GM08714 (cell line): Measurements from ENCODE around the gene MAP1LC3A.

Experiments
- H3K4me3 ChIP-seq: fragments of 200-500 bp; sonication (Bioruptor generic); 2 replicates; pipeline ENCODE4 v1.5.1; 2014; ENCODE audit warnings: mild to moderate bottlenecking, low read length, inconsistent platforms
- ZNF274 ChIP-seq: IDR thresholded peaks from 2 replicates; pipeline ENCODE4 v1.6.1; 2012; ENCODE audit warnings: mild to moderate bottlenecking, low read depth, low read length

MAP1LC3A gene

DNA sequence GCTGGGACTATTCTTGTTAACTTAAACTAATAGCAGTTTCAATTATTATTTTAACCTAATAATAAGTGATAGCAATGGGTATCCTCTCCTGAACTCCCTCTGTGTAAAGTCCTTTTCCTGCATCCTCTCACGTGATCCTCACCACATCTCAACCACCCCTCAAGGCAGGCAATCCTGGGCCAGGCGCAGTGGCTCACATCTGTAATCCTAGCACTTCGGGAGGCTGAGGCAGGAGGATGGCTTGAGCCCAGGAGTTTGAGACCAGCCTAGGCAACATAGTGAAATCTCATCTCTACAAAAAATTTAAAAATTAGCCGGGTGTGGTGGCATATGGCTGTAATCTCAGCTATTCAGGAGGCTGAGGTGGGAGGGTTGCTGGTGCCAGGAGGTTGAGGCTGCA, 23.7 kb downstream of the MAP1LC3A start:
- H3K4me3 ChIP-seq = no peak overlapping the region
- TF ChIP-seq ZNF274 = no peak

DNA sequence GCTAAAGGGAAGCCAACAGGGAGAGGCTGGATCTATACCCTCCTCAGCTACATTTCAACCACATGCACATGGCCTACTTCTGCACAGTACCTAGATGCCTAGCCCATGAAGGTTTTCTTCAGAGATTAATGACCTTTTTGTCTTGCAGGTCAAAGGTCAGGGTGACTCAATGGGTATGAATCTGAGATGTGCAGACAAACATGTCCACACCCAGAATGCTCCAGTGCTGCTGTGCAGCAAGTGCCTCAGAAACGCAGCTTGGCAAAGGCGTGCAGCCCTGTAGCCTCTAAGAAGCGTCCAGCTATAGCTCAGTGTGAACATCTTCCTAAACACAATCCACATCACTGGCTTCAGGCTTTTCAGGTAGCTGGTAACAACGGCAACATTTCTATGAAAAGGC, 24.4 kb downstream of the MAP1LC3A start:
- no peak overlapping the region for H3K4me3 ChIP-seq
- TF ChIP-seq ZNF274 = no peak

DNA sequence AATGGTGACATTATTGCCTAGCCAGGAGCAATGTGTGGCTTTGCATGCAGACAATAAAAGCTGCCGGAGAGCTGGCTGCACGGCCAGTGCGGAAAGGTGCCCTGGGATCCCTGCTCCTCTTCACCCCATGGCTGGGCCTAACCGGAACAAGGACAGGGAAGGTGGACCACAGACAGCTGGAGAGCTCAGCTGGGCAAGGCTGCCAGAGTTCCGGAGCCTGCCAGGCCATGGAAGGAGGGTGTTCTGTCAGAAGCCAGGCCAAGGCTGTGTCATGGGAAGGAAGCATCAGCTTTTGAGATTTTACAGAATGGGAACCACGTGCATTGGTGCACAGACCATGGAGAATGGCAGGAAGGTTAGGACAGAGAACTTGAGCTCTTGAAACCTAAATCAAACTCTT, 25.0 kb downstream of the MAP1LC3A start:
- TF ChIP-seq ZNF274 = no peak
- no peak overlapping the region for H3K4me3 ChIP-seq

DNA sequence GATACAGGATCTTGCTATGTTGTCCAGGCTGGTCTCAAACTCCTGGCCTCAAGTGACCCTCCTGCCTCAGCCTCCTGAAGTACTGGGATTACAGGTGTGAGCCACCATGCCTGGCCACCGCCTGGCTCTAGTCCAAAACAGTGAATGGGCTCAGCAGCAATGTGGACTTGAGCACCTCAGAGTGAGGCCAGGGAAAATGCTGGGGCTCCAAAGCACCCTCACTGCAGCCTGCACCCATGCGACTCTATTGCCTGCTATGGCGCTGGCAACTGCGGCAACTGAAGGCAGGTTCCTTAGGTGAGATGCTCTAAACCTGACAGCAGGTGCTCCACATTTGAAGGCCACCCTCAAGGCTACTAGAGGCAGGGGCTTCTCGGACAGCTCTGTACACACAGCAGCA, 26.5 kb downstream of the MAP1LC3A start:
- no peak for TF ChIP-seq ZNF274
- H3K4me3 ChIP-seq = no peak overlapping the region

DNA sequence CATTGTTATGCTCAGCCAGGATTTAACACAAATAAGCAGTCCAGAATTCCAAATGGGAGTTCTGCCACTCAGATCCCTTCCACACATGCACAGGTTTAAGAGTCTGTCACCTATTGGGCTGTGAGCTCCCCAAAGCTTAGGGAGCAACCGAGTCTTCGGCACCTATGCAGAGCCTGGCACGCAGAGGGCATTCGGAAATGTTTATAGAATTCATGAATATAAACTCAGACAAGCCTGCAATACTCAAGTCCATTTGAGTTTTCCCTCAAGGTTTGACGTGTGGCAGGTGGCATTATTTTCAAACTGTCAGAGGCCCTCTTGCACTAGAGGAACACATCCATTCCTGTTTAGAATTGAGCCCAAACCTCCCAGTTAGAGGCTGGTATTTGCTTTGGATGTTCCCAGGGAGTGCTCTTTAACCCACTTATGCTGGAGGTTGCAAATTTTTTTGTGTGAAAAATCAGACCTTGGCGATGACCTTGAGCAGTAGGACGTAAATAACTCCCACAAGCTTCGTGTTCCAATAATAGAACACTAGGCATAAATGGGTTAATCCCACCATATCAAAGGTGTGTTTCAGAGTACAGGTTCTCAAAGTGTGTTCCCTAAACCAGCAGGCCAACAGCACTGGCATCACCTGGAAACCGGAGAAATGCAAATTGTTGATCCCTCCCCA, 28.1 kb downstream of the MAP1LC3A start:
- no peak overlapping the region for H3K4me3 ChIP-seq
- no peak for TF ChIP-seq ZNF274

DNA sequence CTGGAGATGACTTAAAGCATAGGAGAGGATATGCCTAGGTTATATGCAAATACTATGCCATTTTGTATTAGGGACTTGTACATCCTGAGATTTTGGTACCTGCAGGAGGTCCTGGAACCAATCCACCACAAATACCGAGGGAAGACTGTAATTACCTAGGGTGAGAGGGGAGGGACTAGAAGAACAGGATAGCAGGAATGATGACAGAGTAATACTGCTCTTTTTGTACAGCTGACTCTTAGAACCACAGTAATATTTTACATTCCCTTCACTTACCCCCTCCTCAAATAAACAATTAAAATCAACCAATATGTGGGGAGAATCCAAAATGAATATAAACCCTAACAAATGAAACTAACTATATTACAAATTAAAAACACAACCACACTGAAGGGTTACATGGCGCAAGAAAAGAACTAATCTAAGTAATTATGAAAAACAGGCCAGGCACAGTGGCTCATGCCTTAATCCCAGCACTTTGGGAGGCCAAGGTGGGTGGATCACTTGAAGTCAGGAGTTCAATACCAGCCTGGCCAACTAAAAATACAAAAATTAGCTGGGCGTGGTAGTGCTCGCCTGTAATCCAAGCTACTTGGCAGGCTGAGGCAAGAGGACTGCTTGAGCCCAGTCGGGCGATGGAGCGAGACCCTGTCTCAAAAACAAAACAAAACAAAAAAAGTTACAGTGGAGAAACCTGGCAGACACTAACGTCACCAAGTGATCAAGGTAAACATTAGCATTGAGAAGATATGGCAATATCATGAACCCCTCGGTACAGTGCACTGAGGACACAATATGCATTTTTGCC, 37.1 kb downstream of the MAP1LC3A start:
- no peak for TF ChIP-seq ZNF274
- H3K4me3 ChIP-seq = no peak overlapping the region

DNA sequence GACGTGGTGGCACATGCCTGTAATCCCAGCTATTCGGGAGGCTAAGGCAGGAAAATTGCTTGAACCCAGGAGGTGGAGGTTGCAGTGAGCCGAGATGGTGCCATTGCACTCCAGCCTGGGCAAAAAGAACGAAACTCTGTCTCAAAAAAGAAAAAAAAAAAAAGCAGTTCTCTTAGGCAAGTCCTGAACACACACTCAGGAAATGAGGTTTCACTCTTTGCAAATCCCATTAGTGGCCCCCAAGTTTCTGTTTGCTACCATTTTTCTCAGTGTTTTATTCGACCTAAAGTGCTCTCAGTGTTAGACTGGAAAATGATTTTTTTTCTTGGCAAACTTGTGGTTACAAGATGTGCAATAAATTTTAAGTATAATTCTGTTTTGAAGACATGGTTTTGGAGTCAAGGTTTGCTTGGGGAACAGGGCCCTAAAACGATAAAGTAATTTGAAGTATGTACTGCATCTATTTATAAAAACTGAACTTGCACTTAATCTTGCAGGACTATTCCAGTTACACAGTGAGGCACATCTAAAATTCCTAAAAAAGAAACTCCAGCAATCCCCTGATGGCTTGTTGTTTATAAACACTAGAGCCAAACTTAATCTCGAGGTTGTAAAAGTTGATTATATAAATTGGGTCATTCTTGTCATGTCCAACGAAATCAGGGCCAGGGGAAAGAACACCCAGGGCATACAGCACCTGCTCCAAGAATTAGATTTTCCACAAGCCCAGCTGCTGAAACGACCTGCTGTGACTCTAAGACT, 42.6 kb downstream of the MAP1LC3A start:
- no peak overlapping the region for H3K4me3 ChIP-seq
- no peak for TF ChIP-seq ZNF274

DNA sequence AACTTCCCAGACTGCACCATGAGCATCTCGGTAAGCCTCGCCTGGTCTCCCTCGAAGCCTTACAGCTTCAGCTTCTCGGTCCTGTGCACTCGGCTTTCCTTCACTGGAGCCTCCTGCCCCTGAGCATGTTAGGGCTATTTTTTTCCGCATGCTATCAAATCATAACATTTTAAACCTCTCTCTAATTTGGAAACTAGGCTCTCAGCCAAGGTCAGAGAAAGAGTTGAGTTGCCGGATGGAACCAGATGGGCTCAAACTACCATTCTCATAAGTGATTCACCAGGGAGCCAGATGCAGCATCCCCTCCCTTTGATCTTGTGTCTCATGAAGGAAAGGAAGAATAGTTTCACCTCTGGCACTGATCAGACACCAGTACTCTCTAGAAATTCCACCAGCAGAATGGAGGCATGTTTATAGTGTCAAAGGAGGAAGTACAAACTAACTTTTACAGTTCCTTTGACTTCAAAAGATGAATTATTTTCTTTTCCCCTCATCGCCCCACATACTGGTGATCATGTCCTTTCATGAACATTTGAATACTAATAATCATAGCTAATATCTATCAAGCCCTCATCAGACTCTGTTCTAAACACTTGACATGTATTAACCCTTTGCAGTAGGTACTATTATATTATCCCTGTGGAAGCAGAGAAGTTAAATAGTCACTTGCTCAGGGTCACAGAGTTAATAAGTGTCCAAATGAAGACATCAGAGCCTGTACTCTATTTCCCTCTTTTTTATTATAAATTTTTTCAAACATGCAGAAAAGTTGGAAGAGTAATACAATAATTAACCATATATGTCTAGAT, 46.7 kb downstream of the MAP1LC3A start:
- H3K4me3 ChIP-seq = no peak overlapping the region
- no peak for TF ChIP-seq ZNF274

DNA sequence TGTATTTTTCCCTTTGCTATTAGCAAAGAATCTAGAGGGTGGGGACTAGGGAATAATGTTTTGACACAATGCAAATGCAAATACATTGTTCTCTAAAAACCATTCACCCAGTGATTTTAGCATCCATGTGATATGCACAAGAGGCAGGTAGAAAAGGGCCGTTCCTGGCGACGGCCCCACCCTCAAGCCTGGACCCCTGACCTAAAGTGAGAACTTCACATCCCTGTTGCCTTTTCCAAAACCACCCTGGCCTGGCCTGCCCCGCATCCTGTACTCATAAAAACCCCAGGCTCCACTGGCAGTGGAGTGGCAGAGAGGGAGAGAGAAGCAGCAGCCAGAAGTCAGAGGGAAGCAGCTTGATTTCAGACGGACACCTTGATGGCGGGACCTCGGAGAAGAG, 48.5 kb downstream of the MAP1LC3A start:
- H3K4me3 ChIP-seq = no peak overlapping the region
- no peak for TF ChIP-seq ZNF274
